HPDE6-E6E7 (cell line): Measurements from ENCODE around the gene CHD2.
"Not testable (repeated sequence)": the region's sequence is repeated elsewhere in the genome, so short reads cannot be mapped to it uniquely, and the experiment has no call there.

Experiments used
- DNase-seq: peaks from one replicate; pipeline ENCODE4 v3.0.0; 2011; ENCODE audit warnings: missing footprints; ENCODE audit errors: extremely low spot score

CHD2 gene

DNA sequence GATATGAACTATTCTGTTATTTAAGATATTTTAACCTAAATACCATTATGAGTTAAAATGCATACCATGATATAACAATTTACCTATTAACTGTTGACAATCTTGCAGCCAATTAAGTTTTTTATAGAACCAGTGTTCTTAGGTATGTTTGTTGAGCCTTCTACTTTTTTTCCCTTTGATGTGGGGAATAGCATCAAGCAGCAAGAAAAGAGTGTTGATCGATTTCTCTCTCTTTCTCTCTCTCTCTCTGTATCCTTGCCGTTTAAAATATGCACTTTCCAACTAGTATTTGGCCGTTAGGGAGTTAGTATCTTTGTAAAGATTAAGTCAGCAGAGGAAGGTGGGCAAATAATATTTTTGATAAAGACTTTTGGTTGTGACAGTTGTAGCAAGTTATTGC is 5.9 kb downstream of the CHD2 start:
- no peak for DNase-seq

DNA sequence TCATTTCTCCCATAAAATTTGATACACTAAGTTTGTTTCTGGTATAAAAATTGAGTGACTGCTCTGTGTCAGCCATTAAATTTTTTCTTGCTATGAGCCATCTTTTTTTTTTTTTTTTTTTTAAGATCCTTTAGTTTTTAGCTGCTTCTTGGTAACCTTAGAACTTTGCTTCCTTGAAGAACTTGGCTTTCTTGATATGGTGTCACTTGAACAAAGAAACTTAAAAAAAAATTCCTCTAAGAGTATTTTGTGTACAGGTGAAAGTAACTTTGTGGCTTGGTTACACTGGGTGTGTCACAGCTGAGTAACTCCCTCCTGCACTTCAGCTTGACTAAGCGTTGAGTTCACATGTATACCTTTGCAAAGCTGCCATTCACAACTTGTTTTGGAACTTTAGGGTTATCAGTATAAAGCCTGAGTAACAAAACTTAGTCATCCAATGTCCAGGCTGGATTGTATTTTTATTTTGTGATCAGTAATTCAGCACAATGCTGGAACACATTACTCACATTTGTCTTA is 6.5 kb downstream of the CHD2 start:
- no peak for DNase-seq

DNA sequence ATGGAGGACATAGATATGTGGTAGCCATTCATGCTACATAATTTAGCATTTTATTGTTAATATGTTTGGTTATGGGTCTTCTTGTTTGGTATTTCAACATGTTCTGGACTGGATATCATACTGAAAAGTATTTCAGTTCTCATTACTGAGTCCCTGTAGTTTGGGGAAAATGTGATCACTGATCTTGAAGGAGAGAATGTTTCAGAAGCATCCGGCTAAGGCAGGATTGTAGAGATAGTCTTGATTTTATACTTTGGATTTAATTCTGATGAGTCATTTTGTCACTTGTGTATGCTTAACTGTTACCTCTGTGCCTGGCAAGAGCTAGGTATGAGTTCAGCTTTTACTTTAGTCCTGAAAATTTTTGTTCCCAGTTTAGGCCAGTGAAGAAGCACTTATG is 7.1 kb downstream of the CHD2 start:
- DNase-seq, result no peak

DNA sequence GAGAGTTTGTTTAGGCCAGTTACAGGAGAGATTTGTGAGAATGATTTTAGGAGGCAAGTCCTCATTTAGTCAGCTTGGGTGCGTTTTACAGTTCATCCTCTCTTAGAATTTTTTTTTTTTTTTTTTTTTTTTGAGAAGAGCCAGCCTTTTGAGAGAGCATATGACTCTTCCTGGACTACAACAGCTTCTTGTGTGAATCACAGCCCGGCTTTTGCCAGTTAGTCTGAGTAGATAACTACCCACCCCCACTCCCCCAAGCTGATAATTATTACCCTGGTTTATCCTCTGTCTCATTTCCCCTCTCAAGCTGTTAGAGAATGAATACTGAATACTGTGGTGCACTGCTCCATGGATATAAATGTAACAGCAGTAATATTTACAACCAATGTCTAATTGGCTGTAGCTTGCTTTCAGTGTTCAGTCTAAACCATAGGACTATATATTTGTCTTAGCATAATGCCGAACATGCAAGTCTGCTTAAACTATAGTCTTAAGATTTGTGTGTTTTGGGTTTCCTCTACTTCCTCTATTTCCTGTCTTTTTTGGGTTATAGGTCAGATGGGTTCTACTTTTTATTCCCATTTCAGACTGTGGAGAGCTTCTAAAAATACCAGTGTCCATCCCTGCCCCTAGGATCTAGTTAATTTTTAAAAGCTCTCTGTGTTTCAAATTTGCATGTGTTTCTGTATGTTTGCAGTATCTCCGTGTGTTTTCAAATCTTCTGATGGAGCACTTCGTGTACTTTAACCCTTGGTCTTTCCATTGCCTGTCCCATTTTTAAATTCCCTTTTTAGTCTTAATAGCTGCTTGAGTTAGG is 8.0 kb downstream of the CHD2 start:
- no peak for DNase-seq

DNA sequence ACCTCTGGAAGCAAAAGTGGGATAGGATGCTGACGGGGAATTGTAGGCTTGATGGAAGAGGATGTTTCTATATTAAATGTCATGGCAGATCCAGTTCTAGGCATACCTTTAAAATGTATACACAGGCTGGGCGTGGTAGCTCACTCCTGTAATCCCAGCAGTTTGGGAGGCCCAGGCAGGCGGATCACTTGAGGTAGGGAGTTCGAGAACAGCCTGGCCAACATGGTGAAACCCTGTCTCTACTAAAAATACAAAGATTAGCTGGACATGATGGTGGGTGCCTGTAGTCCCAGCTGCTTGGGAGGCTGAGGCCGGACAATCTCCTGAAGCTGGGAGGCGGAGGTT is 8.6 kb downstream of the CHD2 start:
- DNase-seq, result no peak

DNA sequence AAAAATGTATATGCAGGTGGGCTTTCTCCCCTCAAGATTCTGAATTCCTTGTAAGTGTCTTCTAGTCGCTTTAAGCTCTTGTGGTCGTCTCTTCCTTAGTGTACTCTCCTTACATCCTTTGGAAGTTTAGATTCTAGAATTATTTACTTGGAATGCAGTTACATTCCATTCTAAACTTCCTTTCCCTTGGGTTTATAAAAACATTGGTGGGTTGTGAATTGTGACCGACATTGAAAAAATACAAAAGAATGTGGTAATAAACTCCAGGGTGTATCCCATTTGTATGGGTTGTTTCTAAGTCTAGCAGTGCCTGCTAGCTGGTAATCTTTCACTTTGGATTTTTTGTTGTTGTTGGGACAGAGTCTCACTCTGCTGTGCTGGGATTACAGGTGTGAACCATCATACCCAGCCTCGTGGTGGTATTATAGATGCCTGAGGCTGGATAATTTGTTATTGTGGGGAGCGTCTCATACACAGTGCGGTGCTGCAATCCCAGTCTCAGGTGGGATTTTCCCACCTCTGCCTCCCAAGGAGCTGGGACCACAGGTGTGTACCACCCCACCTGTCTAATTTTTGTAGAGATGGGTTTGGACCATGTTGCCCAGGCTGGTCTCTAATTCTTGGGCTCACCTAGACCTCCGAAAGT is 9.1 kb downstream of the CHD2 start:
- no peak for DNase-seq

DNA sequence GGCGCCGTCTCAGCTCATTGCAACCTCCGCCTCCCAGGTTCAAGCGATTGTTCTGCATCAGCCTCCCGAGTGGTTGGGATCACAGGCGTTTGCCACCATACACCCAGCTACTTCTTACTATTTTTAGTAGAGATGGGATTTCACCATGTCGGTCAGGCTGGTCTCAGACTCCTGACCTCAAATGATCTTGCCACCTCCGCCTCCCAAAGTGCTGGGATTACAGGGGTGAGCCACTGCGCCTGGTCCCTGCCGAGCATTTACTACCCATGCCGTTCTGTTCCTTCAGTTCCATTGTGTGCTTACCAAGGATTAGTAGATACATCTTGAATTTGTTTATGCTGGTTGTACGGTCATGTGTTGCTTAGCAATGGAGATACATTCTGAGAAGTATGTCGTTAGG is 10.3 kb downstream of the CHD2 start:
- DNase-seq, result no peak

DNA sequence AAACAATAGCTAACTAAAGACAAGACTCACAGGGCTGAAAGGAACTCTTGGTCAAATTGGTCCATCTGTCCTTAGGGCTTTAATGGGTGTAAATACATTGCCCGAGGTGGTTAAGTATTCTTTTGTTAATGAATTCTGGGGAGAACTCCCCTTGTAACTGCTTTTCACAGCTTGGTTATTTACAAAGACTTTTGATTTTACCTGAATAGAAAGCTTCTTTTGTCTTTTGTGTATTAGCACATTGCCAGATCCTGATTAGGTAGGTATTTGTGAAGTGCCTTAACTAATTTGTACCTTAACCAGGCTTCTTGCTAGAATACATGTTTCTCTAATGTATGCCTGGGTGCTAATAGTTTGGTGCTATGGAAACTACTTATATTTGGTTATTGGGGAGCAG is 14.0 kb downstream of the CHD2 start:
- no peak for DNase-seq

DNA sequence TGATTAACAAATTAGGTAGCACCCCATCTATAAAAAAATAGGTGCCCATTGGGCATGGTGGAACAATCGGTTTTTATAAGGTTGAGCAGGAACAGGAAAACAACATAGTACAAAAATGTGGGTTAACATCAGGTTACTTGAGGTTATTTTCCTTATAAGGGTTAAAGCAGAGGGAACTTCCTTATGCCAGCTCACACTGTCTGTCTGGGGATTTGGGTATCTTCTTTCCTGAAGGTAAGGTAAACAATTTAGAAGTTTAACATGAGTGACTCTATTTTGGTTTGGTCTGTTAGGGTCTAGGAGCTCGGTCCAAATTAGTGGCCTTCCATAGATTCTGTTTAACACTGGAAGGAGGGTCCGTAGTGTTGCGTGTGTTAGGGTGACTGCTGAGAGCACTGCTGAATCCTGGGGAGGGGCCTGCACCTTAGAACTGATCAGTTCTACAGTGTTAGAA is 14.7 kb downstream of the CHD2 start:
- no peak for DNase-seq

DNA sequence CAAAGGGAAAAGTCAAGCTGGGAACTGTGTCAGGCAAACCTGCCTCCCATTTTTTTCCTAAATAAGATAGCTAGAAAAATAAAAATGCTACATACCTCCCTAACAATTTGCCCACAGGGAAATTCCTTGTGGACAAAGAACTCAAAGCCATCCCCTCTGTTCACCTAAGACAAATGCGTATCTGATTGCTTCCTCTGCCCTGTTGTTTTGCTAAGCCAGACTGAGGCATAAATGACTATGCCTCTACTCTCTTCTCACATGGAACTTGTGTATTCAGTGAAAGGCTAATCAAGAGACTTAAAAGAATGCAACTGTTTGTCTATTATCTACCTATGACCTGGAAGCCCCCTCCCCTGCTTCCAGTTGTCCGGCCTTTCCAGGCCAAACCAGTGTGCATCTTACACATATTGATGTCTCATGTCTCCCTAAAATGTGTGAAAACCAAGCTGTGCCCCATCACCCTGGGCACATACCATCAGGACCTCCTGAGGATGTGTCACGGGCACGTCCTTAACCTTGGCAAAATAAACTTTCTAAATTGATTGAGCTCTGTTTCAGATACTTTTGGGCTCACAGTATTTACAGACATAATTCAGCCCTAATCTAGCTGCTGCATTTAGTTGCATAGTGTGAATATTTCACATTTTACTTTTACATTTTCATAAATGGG is 15.8 kb downstream of the CHD2 start:
- no peak for DNase-seq

DNA sequence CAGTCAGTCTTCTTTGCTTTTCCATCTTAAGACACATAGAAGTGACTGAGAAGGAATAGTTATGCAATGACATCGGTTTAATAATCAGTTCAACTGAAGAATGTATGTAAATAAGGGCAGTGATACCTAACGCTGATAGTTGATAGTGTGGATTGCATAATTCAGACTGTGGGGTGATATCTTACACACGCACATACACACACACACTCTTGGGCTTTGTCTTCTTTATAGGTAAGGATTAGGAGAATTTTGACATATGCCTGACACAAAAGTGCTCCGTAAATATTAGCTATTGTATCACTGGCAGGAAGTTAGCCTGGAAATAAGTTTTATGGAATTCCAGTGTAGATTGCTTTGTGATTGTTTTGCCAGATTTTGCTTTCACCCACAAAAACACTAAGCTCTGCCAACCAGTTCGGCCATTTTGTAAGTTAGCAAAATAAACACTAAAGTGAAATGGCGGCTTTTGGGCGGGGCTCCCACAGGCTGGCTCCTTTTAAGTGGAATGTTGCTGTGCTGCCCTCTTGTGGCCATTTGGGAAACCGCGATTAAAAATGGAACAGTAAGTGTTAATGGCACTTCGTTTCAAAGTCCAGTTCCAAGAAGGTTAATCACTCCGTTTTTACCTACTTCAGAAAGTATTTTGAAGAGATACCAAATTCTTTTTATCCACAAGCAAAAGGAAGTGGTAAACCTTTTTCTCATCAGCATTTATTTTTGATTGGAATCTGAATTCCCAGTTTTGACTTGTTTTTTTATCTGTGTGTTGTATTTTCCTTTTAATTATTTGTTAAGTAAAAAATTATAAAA is 17.7 kb downstream of the CHD2 start:
- peak; percentile 34 for DNase-seq

DNA sequence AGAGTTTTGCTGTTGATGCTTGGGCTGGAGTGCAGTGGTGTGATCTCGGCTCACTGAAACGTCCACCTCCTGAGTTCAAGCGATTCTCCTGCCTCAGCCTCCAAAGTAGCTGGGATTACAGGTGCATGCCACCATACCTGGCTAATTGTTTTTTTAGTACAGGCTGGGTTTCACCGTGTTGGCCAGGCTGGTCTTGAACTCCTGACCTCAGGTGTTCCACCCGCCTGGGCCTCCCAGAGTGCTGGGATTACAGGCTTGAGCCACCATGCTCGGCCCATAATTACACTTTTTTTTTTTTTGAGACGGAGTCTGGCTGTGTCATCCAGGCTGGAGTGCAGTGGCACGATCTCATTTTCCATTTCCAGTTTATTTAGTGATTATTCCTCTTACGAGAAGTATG is 18.8 kb downstream of the CHD2 start:
- DNase-seq, result not testable (repeated sequence)

DNA sequence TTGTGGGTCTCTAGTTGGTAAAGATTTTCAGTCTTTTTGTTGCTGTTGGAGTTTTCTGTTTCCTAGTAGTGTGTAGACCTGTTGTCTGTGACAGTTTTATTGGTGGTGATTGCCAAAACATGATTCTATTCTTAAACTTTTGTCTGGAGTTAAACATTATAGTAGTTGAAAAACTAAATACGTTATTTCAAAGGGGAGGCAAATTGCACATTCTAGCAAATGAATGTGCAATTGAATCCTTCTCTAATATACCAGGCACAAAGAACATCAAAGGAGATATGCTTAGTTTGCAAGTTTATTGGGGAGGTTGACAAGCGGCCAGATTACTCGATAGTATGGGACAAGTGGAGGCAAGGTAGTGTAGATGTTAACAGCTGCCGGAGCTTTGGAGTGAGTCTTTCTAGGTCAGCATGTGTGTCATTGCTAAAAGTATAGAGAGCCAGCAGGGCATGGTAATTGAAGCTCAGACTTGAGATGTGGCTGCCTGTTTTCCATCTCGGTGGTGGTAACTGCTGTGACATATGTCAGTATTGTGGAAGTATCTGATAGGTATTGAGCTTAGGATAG is 20.6 kb downstream of the CHD2 start:
- no peak for DNase-seq

DNA sequence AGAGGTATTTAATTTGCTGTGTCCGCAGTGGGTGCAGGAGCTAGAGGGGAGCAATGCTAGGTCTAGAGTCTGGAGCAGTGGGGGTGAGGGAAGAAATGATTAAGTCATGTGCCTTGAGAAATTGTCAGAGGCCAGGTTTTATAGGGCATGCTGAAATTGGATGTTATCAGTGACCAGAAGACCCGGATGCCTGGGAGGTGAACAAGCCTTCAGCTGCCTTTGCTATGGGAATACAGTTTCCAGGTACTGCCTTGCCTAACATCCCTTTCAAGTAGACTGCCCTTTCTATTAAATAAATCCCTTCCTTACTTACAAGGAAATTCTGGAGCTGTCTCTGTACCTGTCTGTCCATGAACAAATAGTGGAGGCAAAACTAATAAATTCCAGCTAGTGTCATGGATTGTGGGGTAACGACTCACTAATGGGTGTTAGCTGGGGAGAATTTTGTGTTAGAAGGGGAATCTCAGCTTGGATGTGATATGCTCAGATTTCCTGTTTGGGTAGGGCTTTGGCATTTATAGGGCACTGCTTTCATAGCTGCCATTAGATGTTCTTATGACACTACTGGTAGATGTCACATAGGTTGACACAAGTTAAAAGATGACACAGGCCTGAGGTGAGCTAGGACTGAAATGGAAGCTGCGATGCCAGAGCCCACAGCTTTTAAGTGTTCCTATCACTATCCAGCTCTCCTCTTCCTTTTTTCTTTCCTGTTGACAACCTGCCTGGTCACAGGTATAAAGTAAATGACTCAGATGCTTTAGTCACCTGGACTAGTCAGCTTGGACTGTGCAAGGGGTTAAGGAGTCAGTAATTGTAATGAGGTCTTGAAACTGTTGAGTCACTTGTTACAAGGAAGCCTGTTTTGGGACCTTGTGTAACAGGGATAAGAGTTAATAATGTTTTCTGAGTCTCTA is 21.3 kb downstream of the CHD2 start:
- peak; percentile 85 for DNase-seq

DNA sequence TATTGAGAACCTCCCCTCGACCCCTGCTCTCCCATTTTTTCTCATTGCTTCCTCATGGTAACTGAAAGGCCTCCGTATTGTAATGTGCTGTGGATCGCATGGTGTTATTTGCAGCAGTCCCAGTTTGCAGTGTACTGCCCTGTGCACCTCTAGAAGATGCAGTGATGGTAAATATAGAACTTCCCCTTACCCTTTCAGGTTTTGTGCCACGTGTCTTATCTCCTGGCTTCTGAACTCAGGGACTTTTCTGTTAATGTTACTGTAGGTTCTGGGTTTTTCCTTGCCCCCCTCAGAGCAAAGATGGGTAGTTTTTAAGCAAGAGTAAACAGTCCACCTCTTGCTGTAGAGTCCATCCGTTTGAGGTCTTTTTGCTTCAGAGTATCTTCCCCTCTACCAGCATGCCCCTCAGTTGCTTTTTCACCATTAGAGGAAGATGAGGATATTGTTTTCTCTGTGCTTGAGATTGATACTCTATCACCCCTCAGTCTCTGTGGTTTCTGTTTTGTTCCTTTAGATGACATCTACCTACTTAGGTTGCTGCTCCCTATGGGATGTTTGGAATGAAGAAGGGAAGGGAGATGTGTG is 22.4 kb downstream of the CHD2 start:
- DNase-seq, result no peak

DNA sequence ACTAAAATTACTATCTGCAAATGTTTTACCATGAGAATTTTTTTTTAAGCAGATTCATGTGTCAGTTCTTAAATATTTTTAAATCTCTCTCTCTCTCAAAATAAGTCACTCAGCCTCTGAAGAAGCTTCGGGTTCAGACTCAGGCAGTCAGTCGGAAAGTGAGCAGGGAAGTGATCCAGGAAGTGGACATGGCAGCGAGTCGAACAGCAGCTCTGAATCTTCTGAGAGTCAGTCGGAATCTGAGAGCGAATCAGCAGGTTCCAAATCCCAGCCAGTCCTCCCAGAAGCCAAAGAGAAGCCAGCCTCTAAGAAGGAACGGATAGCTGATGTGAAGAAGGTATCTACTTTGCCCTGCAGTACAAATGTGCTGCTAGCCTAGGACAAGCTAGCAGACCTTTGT is 24.1 kb downstream of the CHD2 start:
- DNase-seq, result no peak

DNA sequence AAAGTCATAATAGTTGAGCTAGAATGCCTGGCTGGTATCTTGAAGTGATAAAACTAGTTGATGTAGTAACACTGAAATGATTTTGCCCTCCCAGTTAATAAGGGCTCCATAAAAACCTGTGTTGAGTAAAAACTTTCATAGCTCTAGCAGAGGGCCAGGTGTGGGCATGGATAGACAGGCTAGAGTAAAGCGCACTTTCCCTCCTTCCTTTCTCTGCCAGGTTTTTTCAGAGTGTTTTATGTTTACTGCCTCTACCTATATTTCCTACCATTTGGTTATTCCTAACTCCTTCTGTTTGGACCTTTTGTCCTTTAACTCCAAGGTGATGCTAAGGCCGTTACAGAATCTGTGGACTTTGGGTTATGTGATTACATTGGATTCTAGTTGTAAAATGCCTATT is 25.3 kb downstream of the CHD2 start:
- DNase-seq, result no peak

DNA sequence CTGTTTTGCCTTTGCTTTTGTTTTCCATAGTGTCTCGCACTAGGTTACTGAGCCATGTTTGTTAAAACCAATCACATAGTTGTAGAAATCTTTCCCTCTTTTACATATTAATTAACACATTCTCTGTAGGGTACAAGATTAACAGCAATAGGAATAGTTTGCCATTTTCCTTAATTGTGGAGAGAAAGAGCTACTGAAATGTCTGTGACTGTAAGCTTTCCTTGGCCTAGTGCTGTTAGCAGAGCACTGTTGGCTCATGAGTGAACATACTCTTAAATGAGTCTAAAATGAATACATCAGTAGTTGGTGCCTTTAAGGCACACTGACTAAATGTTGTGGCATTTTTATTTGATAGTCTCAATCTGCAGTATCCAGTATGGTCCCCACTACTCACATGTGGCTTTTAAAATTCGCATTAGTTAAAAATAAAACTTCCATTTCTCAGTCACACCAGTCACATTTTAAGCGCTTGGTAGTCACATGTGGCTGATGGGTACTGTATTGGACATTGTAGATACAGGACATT is 28.2 kb downstream of the CHD2 start:
- no peak for DNase-seq

DNA sequence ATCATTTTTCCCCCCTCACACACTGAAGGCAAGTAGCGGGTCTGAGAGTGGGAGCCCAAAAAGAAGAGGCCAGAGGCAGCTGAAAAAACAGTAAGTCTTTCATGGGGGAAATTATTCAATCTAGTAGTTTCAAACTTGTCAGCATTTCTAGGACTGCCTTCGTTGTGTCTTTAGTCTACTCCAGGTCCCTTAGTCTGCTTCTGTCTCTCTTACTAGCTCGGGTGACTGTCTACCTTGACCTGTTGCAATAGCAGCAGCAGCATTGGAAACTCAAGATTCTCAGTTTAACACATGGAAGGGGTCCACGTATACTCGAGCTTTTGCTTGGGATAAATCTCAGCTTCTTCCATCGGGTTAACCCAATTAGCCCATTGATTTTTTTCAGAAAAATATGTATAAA is 28.9 kb downstream of the CHD2 start:
- DNase-seq, result no peak

DNA sequence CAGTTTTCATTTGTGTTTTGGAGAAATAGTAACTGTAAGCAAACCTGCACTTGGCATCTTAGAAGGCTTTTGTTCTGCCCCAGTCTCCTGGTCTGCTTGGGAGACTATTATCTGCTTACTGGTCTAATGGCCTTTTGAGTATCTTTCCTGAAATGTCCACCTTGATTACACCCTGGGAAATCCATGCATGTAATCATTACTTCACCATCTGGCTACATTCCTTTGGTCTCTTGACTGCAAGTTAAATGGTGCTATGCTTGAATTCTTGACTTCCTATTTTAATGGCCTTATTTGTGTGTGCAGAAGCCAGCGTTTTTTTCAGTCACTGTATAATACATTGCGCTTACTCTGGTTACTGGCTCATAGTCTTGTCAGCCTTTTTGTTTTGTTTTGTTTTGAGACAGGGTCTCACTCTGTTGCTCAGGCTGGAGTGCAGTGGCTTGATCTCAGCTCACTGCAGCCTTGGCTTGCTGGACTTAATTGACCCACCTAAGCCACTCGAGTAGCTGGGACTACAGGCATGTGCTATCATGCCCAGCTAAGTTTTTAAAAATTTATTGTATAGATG is 30.0 kb downstream of the CHD2 start:
- no peak for DNase-seq
